ENCODE results near the gene MSI2. TPM values are rescaled to one million over a fixed set of nuclear protein-coding genes. Genes with fewer than 3 reads are reported as not detected.

The MSI2 gene
- total and polyA plus RNA-seq, 2 experiments from 2014 or later: 18.9 to 41.8 TPM

GRCh38 chr17:57215317-57215716 lies 41.0 kb upstream of the MSI2 start:
- ATAC-seq (no peak), DNase-seq (ENCODE audit: low spot score) (no peak)
- Mint-ChIP-seq H3K27ac (no peak overlapping the region), H3K4me3 (no peak overlapping the region), H3K36me3 (ENCODE audit: low read depth) (no peaks in the 10 kb centered on the region), H3K27me3 (ENCODE audit: insufficient read depth, low read depth, poor library complexity) (peaks cover 2% of the 10 kb centered on the region), H3K9me3 (no peaks in the 10 kb centered on the region), H3K4me1 (peaks cover 3% of the 10 kb centered on the region; the same call in 1 of the 3 replicates)
- Histone ChIP-seq H3K9me2 (ENCODE audit: insufficient read depth) (peaks cover 5% of the 10 kb centered on the region; the same call in 1 of the 2 replicates), H3K27ac (ENCODE audit: low read depth) (no peak overlapping the region), H3K79me2 (replicated peaks; ENCODE audit: insufficient read depth) (no peaks in the 10 kb centered on the region), H4K20me1 (replicated peaks; ENCODE audit: insufficient read depth) (no peaks in the 10 kb centered on the region), H3K4me1 (ENCODE audit: insufficient read depth) (no peaks in the 10 kb centered on the region), H2AFZ (peak overlapping the region; percentile 76), H3K4me2 (no peak overlapping the region), H3K36me3 (ENCODE audit: insufficient read depth) (no peaks in the 10 kb centered on the region), H3K27me3 (ENCODE audit: insufficient read depth) (no peaks in the 10 kb centered on the region), H3K4me3 (no peak overlapping the region), H3F3A (replicated peaks; ENCODE audit: low read depth) (no peaks in the 10 kb centered on the region)
- TF ChIP-seq POLR2AphosphoS5 (IDR thresholded peaks at IDR 0.05; ENCODE audit: low read depth): no peak
- no peak for TF ChIP-seq ZNF114 (CRISPR knock-in tag; IDR thresholded peaks at IDR 0.05)
- TF ChIP-seq STAT1 (IDR thresholded peaks at IDR 0.05; ENCODE audit: unreplicated experiment): no peak
- no peak for TF ChIP-seq ZNF462 (CRISPR knock-in tag; IDR thresholded peaks at IDR 0.05)
- TF ChIP-seq ZNF331 (CRISPR knock-in tag; IDR thresholded peaks at IDR 0.05; ENCODE audit: low read depth): no peak
- TF ChIP-seq EZH2 (IDR thresholded peaks at IDR 0.05; ENCODE audit: low read depth, unreplicated experiment): no peak
- TF ChIP-seq, protein P1, sequence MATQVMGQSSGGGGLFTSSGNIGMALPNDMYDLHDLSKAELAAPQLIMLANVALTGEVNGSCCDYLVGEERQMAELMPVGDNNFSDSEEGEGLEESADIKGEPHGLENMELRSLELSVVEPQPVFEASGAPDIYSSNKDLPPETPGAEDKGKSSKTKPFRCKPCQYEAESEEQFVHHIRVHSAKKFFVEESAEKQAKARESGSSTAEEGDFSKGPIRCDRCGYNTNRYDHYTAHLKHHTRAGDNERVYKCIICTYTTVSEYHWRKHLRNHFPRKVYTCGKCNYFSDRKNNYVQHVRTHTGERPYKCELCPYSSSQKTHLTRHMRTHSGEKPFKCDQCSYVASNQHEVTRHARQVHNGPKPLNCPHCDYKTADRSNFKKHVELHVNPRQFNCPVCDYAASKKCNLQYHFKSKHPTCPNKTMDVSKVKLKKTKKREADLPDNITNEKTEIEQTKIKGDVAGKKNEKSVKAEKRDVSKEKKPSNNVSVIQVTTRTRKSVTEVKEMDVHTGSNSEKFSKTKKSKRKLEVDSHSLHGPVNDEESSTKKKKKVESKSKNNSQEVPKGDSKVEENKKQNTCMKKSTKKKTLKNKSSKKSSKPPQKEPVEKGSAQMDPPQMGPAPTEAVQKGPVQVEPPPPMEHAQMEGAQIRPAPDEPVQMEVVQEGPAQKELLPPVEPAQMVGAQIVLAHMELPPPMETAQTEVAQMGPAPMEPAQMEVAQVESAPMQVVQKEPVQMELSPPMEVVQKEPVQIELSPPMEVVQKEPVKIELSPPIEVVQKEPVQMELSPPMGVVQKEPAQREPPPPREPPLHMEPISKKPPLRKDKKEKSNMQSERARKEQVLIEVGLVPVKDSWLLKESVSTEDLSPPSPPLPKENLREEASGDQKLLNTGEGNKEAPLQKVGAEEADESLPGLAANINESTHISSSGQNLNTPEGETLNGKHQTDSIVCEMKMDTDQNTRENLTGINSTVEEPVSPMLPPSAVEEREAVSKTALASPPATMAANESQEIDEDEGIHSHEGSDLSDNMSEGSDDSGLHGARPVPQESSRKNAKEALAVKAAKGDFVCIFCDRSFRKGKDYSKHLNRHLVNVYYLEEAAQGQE (IDR thresholded peaks at IDR 0.05; ENCODE audit: unreplicated experiment): no peak
- TF ChIP-seq, protein P2, sequence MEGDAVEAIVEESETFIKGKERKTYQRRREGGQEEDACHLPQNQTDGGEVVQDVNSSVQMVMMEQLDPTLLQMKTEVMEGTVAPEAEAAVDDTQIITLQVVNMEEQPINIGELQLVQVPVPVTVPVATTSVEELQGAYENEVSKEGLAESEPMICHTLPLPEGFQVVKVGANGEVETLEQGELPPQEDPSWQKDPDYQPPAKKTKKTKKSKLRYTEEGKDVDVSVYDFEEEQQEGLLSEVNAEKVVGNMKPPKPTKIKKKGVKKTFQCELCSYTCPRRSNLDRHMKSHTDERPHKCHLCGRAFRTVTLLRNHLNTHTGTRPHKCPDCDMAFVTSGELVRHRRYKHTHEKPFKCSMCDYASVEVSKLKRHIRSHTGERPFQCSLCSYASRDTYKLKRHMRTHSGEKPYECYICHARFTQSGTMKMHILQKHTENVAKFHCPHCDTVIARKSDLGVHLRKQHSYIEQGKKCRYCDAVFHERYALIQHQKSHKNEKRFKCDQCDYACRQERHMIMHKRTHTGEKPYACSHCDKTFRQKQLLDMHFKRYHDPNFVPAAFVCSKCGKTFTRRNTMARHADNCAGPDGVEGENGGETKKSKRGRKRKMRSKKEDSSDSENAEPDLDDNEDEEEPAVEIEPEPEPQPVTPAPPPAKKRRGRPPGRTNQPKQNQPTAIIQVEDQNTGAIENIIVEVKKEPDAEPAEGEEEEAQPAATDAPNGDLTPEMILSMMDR (conservative IDR thresholded peaks at IDR 0.05; ENCODE audit: low read depth in 2 of 2): no peak
- no peak for TF ChIP-seq CREB1 (CRISPR knock-in tag; IDR thresholded peaks at IDR 0.05; ENCODE audit: low read depth)
- no peak for TF ChIP-seq NANOG (IDR thresholded peaks at IDR 0.05; ENCODE audit: borderline replicate concordance)
- no peak for TF ChIP-seq JUNB (IDR thresholded peaks at IDR 0.05; ENCODE audit: unreplicated experiment)
- TF ChIP-seq EZH2phosphoT487 (IDR thresholded peaks at IDR 0.05; ENCODE audit: unreplicated experiment): no peak
- no peak for TF ChIP-seq ETS1 (IDR thresholded peaks at IDR 0.05)

Data from GM23338 (cell line).